H1 (cell line): ENCODE data around the gene TTLL5.

Experiments used
- BACH1 ChIP-seq: IDR thresholded peaks from 2 replicates; pipeline ENCODE4 v1.6.1; 2012; ENCODE audit warnings: low read length, improper control_type of control experiment
- BCL11A ChIP-seq, 2 experiments: IDR thresholded peaks; one replicate each; pipeline ENCODE4 v1.6.1; 2011; ENCODE audit warnings: low read depth in 2 of 2, low read length in 2 of 2, mild to moderate bottlenecking in 2 of 2
- CHD7 ChIP-seq: fragments of 300-600 bp; sonication (generic); IDR thresholded peaks from 2 replicates; pipeline ENCODE4 v1.7.1; 2012; ENCODE audit warnings: low read length, moderate library complexity, mild to moderate bottlenecking, inconsistent platforms; ENCODE audit not compliant: insufficient replicate concordance
- CTCF ChIP-seq, 3 experiments: IDR thresholded peaks; 1 replicate in 2 of 3; 2 replicates in 1 of 3; pipeline versions ENCODE4 v1.5.1 to v1.6.1; 2011; ENCODE audit warnings: low read length in 3 of 3, mild to moderate bottlenecking in 3 of 3, inconsistent platforms in 2 of 3, low read depth in 1 of 3, moderate library complexity in 1 of 3; ENCODE audit not compliant: insufficient read depth in 1 of 3; ENCODE audit errors: control extremely low read depth in 1 of 3
- EP300 ChIP-seq, 2 experiments: IDR thresholded peaks; 1 replicate in 1 of 2; 2 replicates in 1 of 2; pipeline ENCODE4 v1.6.1; 2011 to 2012; ENCODE audit warnings: low read depth in 2 of 2, low read length in 2 of 2, mild to moderate bottlenecking in 2 of 2, borderline replicate concordance in 1 of 2, inconsistent platforms in 1 of 2, moderate library complexity in 1 of 2
- EZH2 ChIP-seq: fragments of 200-600 bp; sonication (generic); IDR thresholded peaks from 2 replicates; pipeline ENCODE4 v1.7.1; 2012; ENCODE audit warnings: low read depth, mild to moderate bottlenecking, moderate library complexity, low read length, inconsistent platforms; ENCODE audit not compliant: severe bottlenecking
- NRF1 ChIP-seq: IDR thresholded peaks from 2 replicates; pipeline ENCODE4 v1.6.1; 2011; ENCODE audit warnings: mild to moderate bottlenecking, low read depth, low read length, improper control_type of control experiment
- POLR2A ChIP-seq, 2 experiments: IDR thresholded peaks; 1 replicate in 1 of 2; 2 replicates in 1 of 2; pipeline ENCODE4 v1.6.1; 2011; ENCODE audit warnings: low read depth in 2 of 2, low read length in 2 of 2, mild to moderate bottlenecking in 2 of 2; ENCODE audit errors: control extremely low read depth in 1 of 2
- POLR2AphosphoS5 ChIP-seq: IDR thresholded peaks from 2 replicates; pipeline ENCODE4 v1.6.1; 2011; ENCODE audit warnings: low read depth, low read length
- TAF1 ChIP-seq: IDR thresholded peaks from 2 replicates; pipeline ENCODE4 v1.6.1; 2011; ENCODE audit warnings: mild to moderate bottlenecking, low read depth, low read length
- TF ChIP-seq, protein P1 (sequence below): IDR thresholded peaks from 2 replicates; pipeline ENCODE4 v1.6.1; 2012; ENCODE audit warnings: inconsistent platforms

DNA sequence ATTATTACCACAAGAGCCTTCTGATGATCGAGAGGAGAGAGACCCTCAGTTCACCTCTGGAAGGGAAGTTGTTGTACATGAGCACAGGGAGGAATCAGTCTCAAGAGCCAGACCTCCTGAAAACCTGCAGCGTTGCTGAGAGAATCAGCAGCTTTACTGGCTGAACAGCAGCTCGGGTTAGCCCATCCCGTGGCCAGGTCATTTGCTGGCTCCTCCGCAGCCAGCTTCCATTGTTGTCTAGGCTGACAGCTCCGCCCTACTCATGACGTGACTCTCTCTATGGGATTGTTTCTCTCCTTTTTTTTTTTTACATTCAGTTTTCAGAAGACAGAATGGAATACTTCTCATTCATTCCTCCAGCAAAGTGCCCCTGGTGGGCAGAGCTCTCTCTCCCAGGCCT, 250.8 kb downstream of the TTLL5 start:
- no peak for TF ChIP-seq EZH2
- TF ChIP-seq, protein P1, sequence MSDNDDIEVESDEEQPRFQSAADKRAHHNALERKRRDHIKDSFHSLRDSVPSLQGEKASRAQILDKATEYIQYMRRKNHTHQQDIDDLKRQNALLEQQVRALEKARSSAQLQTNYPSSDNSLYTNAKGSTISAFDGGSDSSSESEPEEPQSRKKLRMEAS: no peak
- no peak for TF ChIP-seq BCL11A (IDR thresholded peaks at IDR 0.05; ENCODE audit: low read depth in 2 of 2, low read length in 2 of 2)
- TF ChIP-seq BACH1: no peak
- TF ChIP-seq NRF1: no peak
- TF ChIP-seq EP300 (IDR thresholded peaks at IDR 0.05; ENCODE audit: borderline replicate concordance in 1 of 2, low read depth in 2 of 2, low read length in 2 of 2): no peak
- no peak for TF ChIP-seq CTCF (IDR thresholded peaks at IDR 0.05; ENCODE audit: control extremely low read depth in 1 of 3, insufficient read depth in 1 of 3, low read depth in 1 of 3, low read length in 3 of 3)
- no peak for TF ChIP-seq CHD7
- no peak for TF ChIP-seq POLR2A (IDR thresholded peaks at IDR 0.05; ENCODE audit: control extremely low read depth in 1 of 2, low read depth in 2 of 2, low read length in 2 of 2)
- TF ChIP-seq TAF1: no peak
- TF ChIP-seq POLR2AphosphoS5: no peak
